B cell (primary cell): Measurements from ENCODE around the gene BUB1. TPM values are rescaled to one million over a fixed set of nuclear protein-coding genes. Genes with fewer than 3 reads are reported as not detected.
A peak's percentile ranks its signal among the peaks of the same experiment; 100 is the strongest.
"Not testable (repeated sequence)": the region's sequence is repeated elsewhere in the genome, so short reads cannot be mapped to it uniquely, and the experiment has no call there.

Source experiments
- ATAC-seq: fragments of 200-7000 bp; cut with Tn5 transposase; one replicate; pipeline ENCODE4 v1.10.0; 2021; ENCODE audit warnings: low read depth, mild to moderate bottlenecking, moderate number of reproducible peaks, moderate library complexity
- CTCF ChIA-PET: fragments of 350-600 bp; sonication (Branson Sonifier 250); formaldehyde crosslinking; loops from one replicate; lab custom pipeline; 2021; ENCODE audit warnings: antibody characterized with exemption, inconsistent platforms; lab: Charles Lee
- POLR2A ChIA-PET: fragments of 350-600 bp; sonication (Branson Sonifier 250); formaldehyde crosslinking; loops from one replicate; lab custom pipeline; 2021; ENCODE audit warnings: antibody characterized with exemption; lab: Charles Lee
- DNase-seq: peaks from one replicate; pipeline ENCODE4 v3.0.0; 2013
- H2AFZ ChIP-seq: 2 replicates; pipeline ENCODE4 v1.6.1; 2012; ENCODE audit warnings: mild to moderate bottlenecking, low read depth, low read length; ENCODE audit not compliant: insufficient read depth, poor library complexity, severe bottlenecking
- H3K27ac ChIP-seq, 2 donors: 1 replicate in 1 of 2; 2 replicates in 1 of 2; pipeline ENCODE4 v1.5.1; 2012 to 2013; ENCODE audit warnings: low read length in 2 of 2, mild to moderate bottlenecking in 2 of 2, moderate library complexity in 1 of 2
- H3K27me3 ChIP-seq, 4 experiments: fragments of 200-600 bp in 1 of 4; sonication (generic) in 1 of 4; replicated peaks in 1 of 4; 1 replicate in 2 of 4; 2 replicates in 2 of 4; pipeline versions ENCODE4 v1.6.1 to v1.7.0; 2013 to 2016; ENCODE audit warnings: low read length in 3 of 4, mild to moderate bottlenecking in 2 of 4, mixed read lengths in 1 of 4, moderate library complexity in 1 of 4; ENCODE audit not compliant: insufficient read depth in 4 of 4, control insufficient read depth in 3 of 4; ENCODE audit errors: control extremely low read depth in 1 of 4
- H3K36me3 ChIP-seq, 2 experiments: replicated peaks in 1 of 2; 1 replicate in 1 of 2; 2 replicates in 1 of 2; pipeline versions ENCODE4 v1.6.1 to v1.7.1; 2013; ENCODE audit warnings: low read length in 1 of 2; ENCODE audit not compliant: insufficient read depth in 2 of 2, control insufficient read depth in 1 of 2; ENCODE audit errors: control extremely low read depth in 1 of 2, extremely low read depth in 1 of 2
- H3K4me1 ChIP-seq, 2 donors: fragments of 200-600 bp in 1 of 2; sonication (generic) in 1 of 2; 1 replicate in 1 of 2; 2 replicates in 1 of 2; pipeline versions ENCODE4 v1.5.1 to v1.6.1; 2013 to 2017; ENCODE audit warnings: low read length in 2 of 2; ENCODE audit not compliant: control insufficient read depth in 2 of 2, insufficient read depth in 2 of 2
- H3K4me2 ChIP-seq: replicated peaks from 2 replicates; pipeline ENCODE3; 2012; ENCODE audit warnings: mild to moderate bottlenecking, low read depth, low read length; ENCODE audit not compliant: poor library complexity, severe bottlenecking
- H3K4me3 ChIP-seq, 5 experiments: fragments of 200-600 bp in 1 of 5; sonication (generic) in 1 of 5; 1 replicate in 3 of 5; 2 replicates in 2 of 5; pipeline versions ENCODE4 v1.5.1 to v1.7.0; 2011 to 2016; ENCODE audit warnings: low read length in 4 of 5, mild to moderate bottlenecking in 4 of 5, low read depth in 2 of 5, control low read depth in 1 of 5, moderate library complexity in 1 of 5; ENCODE audit not compliant: insufficient read depth in 1 of 5; ENCODE audit errors: control extremely low read depth in 1 of 5, extremely low read depth in 1 of 5
- H3K79me2 ChIP-seq: fragments of 200-600 bp; sonication (generic); one replicate; pipeline ENCODE4 v1.6.0; 2016; ENCODE audit warnings: low read length; ENCODE audit not compliant: control insufficient read depth, insufficient read depth
- H3K9ac ChIP-seq: fragments of 200-600 bp; sonication (generic); 2 replicates; pipeline ENCODE4 v1.6.1; 2017; ENCODE audit warnings: mild to moderate bottlenecking, low read length, moderate library complexity
- H3K9me3 ChIP-seq, 3 donors: one replicate each; pipeline versions ENCODE4 v1.6.1 to v1.7.1; 2013; ENCODE audit warnings: low read length in 2 of 3; ENCODE audit not compliant: control insufficient read depth in 2 of 3, insufficient read depth in 1 of 3; ENCODE audit errors: control extremely low read depth in 1 of 3
- H4K20me1 ChIP-seq: 2 replicates; pipeline ENCODE4 v1.6.0; 2012; ENCODE audit warnings: mild to moderate bottlenecking, low read length; ENCODE audit not compliant: insufficient read depth, control insufficient read depth, poor library complexity, severe bottlenecking
- H3K27ac Mint-ChIP-seq: one replicate; pipeline ENCODE4 v1.8.0; 2021; ENCODE audit warnings: mixed read lengths
- H3K27me3 Mint-ChIP-seq: one replicate; pipeline ENCODE4 v1.8.0; 2021; ENCODE audit warnings: mixed read lengths
- H3K4me1 Mint-ChIP-seq: one replicate; pipeline ENCODE4 v1.8.0; 2021; ENCODE audit warnings: mixed read lengths
- H3K4me3 Mint-ChIP-seq: one replicate; pipeline ENCODE4 v1.8.0; 2021; ENCODE audit warnings: mixed read lengths
- H3K9me3 Mint-ChIP-seq: one replicate; pipeline ENCODE4 v1.8.0; 2022; ENCODE audit warnings: mixed read lengths; ENCODE audit not compliant: insufficient read depth
- WGBS: methylation state at CpG from one replicate; pipeline ENCODE4 v1.1.5; 2013; ENCODE audit warnings: missing lambda C conversion rate; ENCODE audit not compliant: insufficient coverage; 5-methylcytosine and 5-hydroxymethylcytosine counted together
- intact Hi-C: fragments of 100-400 bp; cut with micrococcal nuclease; formaldehyde crosslinking; loops from one replicate; pipeline ENCODE4 v1.10.0; 2022
- polyA plus RNA-seq: library from polyadenylated mRNA; depleted of rRNA; stranded (reverse); fragments of >200 nt; gene quantifications from 2 replicates; pipeline ENCODE4 v1.2.3, GENCODE V29; 2012
- total RNA-seq, 2 donors: library from RNA; stranded (reverse); fragments of 120-200 nt in 1 of 2; gene quantifications; 1 replicate in 1 of 2; 2 replicates in 1 of 2; pipeline versions ENCODE4 v1.2.3 to v1.2.4, GENCODE V29; 2013 to 2022

Gene BUB1
- total and polyA plus RNA-seq, 2 donors (not counting 1 experiment from before 2014, with no cell fraction given) = 0.85 to 2.0 TPM

DNA sequence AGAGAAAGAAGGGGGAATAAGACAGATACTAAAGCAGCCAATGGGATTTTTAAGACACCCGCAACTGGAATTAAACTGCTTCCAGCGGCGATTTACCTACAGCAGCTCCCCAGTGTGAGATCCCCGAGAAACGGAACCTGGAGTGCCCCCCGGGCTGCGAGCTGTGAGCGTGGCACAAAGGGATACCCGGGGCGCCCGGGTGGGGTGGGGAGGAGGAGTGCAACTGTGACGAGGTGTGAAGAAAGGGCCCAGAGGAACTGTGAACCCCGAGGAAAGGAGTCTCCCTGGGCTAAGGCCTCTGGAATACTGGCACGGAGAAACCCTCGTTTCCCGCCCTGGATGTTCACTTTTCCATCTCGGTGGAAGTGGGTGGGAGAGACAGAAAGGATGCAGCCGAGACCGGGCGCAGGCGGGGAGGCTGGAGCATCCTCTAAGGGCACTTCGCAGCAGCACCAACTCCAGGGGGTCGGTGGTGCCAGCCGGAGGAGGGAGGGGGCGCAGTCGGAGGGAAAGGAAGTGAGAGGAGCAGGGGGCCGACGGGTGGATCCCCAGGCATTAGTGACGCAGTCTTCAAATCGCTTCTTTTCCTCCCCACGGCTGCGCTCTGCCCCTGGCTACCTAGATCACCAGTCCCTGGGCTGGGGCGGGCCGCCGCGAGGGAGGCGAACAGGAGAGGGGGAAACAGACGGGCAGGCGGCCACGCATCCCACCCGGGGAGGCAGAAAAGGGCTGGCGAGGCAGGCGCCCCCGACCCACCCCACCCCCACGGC is 67.8 kb downstream of the BUB1 start:
- H3K79me2 ChIP-seq, H3K4me3 ChIP-seq, H3K4me1 Mint-ChIP-seq, CTCF ChIA-PET, H3K9me3 ChIP-seq, H3K4me1 ChIP-seq, H3K27me3 Mint-ChIP-seq, intact Hi-C loops, H4K20me1 ChIP-seq, H3K9ac ChIP-seq, H3K4me2 ChIP-seq, H3K27ac Mint-ChIP-seq, POLR2A ChIA-PET, H3K27me3 ChIP-seq, H3K4me3 Mint-ChIP-seq, H3K36me3 ChIP-seq, DNase-seq, H3K9me3 Mint-ChIP-seq, H2AFZ ChIP-seq, H3K27ac ChIP-seq: not testable (repeated sequence)
- peak; percentile 55 for ATAC-seq
- no CpG with 5 or more reads among the region's 45 CpGs for WGBS

DNA sequence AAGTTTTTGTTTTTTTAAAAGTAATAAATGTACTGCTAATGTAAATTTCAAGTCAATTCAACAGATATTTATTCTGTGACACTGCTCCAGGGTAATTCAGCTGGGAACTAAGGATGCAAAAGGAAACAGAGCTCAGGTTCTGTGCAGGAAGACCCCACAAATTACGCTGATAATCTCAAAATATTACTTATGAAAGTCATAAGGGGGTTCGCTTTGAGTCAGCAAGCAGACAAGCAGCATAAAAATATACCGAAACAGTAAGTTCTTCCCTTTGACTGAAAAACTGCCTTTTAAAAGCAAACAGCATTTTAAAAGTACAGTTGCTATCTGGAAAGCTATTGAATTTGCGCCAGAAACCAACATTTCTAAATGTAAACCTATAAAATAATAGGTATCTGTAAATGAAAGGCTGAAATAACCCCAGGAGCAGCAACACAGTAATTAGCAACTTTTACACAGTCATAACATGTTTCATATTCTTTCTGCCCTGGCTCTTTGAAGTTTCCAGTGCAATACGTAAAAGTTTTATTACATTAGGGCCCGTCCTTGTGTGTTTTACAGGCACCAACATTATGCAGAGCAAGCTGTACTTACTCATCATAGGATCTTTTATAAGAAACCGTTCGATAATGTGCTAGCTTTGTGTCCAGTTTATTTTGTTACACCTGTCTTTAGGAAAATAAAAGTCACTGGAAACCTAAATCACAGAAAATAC is 68.9 kb downstream of the BUB1 start:
- H3K4me1 Mint-ChIP-seq, intact Hi-C loops, H4K20me1 ChIP-seq, H3K4me2 ChIP-seq, H2AFZ ChIP-seq, H3K9me3 ChIP-seq, H3K9me3 Mint-ChIP-seq, CTCF ChIA-PET, H3K27ac Mint-ChIP-seq, H3K4me3 ChIP-seq, H3K79me2 ChIP-seq, H3K4me3 Mint-ChIP-seq, DNase-seq, POLR2A ChIA-PET, ATAC-seq, H3K4me1 ChIP-seq, H3K27me3 Mint-ChIP-seq, H3K27ac ChIP-seq, H3K36me3 ChIP-seq, H3K9ac ChIP-seq, H3K27me3 ChIP-seq: not testable (repeated sequence)
- WGBS = no CpG with 5 or more reads among the region's 8 CpGs

DNA sequence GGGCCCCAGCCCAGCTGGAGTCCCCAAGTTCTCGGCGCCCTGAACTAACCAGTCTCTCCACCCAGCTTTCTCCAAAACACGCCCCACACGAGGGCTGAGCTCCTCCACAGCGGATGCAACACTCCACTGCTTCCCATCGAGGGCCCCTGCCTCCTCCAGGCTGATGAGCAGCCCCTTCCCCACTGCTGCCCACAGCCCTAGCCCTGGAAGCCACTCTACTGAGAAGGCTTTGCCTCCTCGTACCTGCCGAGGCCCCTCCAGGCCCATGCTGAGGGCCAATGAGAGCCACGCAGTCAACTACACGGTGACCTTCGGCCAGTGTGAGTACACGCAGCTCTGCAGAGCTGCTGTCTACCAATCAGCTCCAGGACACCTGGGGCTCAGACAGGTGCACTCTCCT is 72.8 kb downstream of the BUB1 start:
- H3K4me3 Mint-ChIP-seq, H3K9ac ChIP-seq, H2AFZ ChIP-seq, H3K9me3 ChIP-seq, H3K4me1 Mint-ChIP-seq, H3K9me3 Mint-ChIP-seq, H3K4me2 ChIP-seq, H3K4me3 ChIP-seq, DNase-seq, H3K27me3 Mint-ChIP-seq, H3K27ac ChIP-seq, CTCF ChIA-PET, ATAC-seq, H3K79me2 ChIP-seq, POLR2A ChIA-PET, H4K20me1 ChIP-seq, H3K27me3 ChIP-seq, H3K36me3 ChIP-seq, intact Hi-C loops, H3K27ac Mint-ChIP-seq, H3K4me1 ChIP-seq: not testable (repeated sequence)
- WGBS = 86% methylated on average over 2 of the region's 12 CpGs
